ENCODE data around the gene MAD1L1.

DNA sequence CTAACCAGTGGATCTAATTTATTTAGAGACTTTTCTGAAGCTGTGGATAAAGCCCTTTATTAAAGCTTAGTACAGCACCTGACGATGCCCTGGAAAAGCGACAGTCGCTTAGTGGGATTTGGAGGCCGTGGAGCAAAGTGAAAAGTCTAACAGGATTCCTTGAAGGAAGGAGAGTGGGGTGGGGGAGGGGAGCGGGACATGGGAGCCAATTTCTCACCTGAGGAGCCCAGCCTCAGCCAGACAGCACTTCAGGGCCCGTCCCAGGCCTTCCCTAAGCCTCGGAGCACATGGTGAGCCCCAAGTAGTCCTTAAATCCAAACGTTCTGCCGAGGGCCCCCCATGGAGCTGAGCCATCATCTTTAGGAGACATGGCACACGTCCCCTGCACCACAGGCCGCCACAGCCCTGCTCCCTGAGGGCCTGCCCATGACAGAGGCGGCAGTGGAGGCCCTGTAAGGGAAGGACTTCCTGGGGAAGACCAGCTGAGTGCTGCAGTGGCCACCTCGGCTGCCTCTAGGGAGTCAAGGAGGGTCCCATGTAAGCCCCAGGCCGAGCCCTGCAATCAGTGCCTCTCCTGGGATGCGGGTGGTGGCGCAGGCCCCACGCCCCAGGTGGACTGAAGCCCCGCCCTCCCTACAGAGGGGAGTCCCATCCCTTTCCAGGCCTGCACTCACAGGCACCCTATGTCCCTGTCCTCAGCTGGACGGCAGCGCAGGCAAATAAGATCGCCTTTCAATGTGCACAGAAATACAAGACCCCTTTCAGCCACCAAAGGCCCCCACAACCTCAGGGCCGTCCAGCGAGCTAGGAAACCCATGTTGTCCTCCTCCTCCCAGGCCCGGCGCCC lies 187.0 kb downstream of the MAD1L1 start:
- TF ChIP-seq GFI1B (tag by site-specific recombination; IDR thresholded peaks at IDR 0.05) (no peak), MYNN (tag by site-specific recombination; IDR thresholded peaks at IDR 0.05; ENCODE audit: borderline replicate concordance) (no peak), ZNF18 (tag by site-specific recombination; IDR thresholded peaks at IDR 0.05) (no peak), EGR2 (tag by site-specific recombination; IDR thresholded peaks at IDR 0.05; ENCODE audit: low read depth) (no peak), ZNF274 (IDR thresholded peaks at IDR 0.05; ENCODE audit: low read length) (no peak), ZNF274 (tag by site-specific recombination; IDR thresholded peaks at IDR 0.05; ENCODE audit: borderline replicate concordance) (no peak), ZNF777 (tag by site-specific recombination; IDR thresholded peaks at IDR 0.05; ENCODE audit: borderline replicate concordance) (no peak), ZNF23 (tag by site-specific recombination; IDR thresholded peaks at IDR 0.05; ENCODE audit: borderline replicate concordance) (no peak), ZNF433 (tag by site-specific recombination; IDR thresholded peaks at IDR 0.05; ENCODE audit: low read depth) (no peak), ZNF768 (tag by site-specific recombination; IDR thresholded peaks at IDR 0.05) (no peak)
- TF ChIP-seq, protein P1, sequence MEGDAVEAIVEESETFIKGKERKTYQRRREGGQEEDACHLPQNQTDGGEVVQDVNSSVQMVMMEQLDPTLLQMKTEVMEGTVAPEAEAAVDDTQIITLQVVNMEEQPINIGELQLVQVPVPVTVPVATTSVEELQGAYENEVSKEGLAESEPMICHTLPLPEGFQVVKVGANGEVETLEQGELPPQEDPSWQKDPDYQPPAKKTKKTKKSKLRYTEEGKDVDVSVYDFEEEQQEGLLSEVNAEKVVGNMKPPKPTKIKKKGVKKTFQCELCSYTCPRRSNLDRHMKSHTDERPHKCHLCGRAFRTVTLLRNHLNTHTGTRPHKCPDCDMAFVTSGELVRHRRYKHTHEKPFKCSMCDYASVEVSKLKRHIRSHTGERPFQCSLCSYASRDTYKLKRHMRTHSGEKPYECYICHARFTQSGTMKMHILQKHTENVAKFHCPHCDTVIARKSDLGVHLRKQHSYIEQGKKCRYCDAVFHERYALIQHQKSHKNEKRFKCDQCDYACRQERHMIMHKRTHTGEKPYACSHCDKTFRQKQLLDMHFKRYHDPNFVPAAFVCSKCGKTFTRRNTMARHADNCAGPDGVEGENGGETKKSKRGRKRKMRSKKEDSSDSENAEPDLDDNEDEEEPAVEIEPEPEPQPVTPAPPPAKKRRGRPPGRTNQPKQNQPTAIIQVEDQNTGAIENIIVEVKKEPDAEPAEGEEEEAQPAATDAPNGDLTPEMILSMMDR (tag by site-specific recombination; IDR thresholded peaks at IDR 0.05): no peak
- TF ChIP-seq, protein P2, sequence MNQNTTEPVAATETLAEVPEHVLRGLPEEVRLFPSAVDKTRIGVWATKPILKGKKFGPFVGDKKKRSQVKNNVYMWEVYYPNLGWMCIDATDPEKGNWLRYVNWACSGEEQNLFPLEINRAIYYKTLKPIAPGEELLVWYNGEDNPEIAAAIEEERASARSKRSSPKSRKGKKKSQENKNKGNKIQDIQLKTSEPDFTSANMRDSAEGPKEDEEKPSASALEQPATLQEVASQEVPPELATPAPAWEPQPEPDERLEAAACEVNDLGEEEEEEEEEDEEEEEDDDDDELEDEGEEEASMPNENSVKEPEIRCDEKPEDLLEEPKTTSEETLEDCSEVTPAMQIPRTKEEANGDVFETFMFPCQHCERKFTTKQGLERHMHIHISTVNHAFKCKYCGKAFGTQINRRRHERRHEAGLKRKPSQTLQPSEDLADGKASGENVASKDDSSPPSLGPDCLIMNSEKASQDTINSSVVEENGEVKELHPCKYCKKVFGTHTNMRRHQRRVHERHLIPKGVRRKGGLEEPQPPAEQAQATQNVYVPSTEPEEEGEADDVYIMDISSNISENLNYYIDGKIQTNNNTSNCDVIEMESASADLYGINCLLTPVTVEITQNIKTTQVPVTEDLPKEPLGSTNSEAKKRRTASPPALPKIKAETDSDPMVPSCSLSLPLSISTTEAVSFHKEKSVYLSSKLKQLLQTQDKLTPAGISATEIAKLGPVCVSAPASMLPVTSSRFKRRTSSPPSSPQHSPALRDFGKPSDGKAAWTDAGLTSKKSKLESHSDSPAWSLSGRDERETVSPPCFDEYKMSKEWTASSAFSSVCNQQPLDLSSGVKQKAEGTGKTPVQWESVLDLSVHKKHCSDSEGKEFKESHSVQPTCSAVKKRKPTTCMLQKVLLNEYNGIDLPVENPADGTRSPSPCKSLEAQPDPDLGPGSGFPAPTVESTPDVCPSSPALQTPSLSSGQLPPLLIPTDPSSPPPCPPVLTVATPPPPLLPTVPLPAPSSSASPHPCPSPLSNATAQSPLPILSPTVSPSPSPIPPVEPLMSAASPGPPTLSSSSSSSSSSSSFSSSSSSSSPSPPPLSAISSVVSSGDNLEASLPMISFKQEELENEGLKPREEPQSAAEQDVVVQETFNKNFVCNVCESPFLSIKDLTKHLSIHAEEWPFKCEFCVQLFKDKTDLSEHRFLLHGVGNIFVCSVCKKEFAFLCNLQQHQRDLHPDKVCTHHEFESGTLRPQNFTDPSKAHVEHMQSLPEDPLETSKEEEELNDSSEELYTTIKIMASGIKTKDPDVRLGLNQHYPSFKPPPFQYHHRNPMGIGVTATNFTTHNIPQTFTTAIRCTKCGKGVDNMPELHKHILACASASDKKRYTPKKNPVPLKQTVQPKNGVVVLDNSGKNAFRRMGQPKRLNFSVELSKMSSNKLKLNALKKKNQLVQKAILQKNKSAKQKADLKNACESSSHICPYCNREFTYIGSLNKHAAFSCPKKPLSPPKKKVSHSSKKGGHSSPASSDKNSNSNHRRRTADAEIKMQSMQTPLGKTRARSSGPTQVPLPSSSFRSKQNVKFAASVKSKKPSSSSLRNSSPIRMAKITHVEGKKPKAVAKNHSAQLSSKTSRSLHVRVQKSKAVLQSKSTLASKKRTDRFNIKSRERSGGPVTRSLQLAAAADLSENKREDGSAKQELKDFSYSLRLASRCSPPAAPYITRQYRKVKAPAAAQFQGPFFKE (tag by site-specific recombination; IDR thresholded peaks at IDR 0.05; ENCODE audit: borderline replicate concordance): no peak
- TF ChIP-seq, protein P3, sequence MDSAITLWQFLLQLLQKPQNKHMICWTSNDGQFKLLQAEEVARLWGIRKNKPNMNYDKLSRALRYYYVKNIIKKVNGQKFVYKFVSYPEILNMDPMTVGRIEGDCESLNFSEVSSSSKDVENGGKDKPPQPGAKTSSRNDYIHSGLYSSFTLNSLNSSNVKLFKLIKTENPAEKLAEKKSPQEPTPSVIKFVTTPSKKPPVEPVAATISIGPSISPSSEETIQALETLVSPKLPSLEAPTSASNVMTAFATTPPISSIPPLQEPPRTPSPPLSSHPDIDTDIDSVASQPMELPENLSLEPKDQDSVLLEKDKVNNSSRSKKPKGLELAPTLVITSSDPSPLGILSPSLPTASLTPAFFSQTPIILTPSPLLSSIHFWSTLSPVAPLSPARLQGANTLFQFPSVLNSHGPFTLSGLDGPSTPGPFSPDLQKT (IDR thresholded peaks at IDR 0.05; ENCODE audit: borderline replicate concordance, low read depth, low read length): no peak
- TF ChIP-seq, protein P4, sequence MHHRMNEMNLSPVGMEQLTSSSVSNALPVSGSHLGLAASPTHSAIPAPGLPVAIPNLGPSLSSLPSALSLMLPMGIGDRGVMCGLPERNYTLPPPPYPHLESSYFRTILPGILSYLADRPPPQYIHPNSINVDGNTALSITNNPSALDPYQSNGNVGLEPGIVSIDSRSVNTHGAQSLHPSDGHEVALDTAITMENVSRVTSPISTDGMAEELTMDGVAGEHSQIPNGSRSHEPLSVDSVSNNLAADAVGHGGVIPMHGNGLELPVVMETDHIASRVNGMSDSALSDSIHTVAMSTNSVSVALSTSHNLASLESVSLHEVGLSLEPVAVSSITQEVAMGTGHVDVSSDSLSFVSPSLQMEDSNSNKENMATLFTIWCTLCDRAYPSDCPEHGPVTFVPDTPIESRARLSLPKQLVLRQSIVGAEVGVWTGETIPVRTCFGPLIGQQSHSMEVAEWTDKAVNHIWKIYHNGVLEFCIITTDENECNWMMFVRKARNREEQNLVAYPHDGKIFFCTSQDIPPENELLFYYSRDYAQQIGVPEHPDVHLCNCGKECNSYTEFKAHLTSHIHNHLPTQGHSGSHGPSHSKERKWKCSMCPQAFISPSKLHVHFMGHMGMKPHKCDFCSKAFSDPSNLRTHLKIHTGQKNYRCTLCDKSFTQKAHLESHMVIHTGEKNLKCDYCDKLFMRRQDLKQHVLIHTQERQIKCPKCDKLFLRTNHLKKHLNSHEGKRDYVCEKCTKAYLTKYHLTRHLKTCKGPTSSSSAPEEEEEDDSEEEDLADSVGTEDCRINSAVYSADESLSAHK (tag by site-specific recombination; IDR thresholded peaks at IDR 0.05): no peak

Measured in HEK293 (cell line).